Suprapubic skin (tissue), 4 donors: Measurements from ENCODE around the gene SELP.
"Not testable (repeated sequence)": the region's sequence is repeated elsewhere in the genome, so short reads cannot be mapped to it uniquely, and the experiment has no call there.

Experiments
- CTCF ChIP-seq, 2 donors: fragments of 200-600 bp in 1 of 2; fragments of 450-650 bp in 1 of 2; sonication (generic) in 1 of 2; IDR thresholded peaks; one replicate each; pipeline ENCODE4 v1.5.1; 2016 to 2019; ENCODE audit warnings: antibody characterized with exemption in 2 of 2, mild to moderate bottlenecking in 1 of 2, moderate library complexity in 1 of 2
- POLR2A ChIP-seq, 2 donors: fragments of 450-650 bp; IDR thresholded peaks; one replicate each; pipeline ENCODE4 v1.6.1; 2017; ENCODE audit warnings: antibody characterized with exemption in 2 of 2, mild to moderate bottlenecking in 2 of 2, moderate library complexity in 2 of 2
- POLR2AphosphoS5 ChIP-seq, 3 donors: sonication (generic); formaldehyde crosslinking; IDR thresholded peaks; one replicate each; pipeline ENCODE4 v1.6.1; 2017; ENCODE audit warnings: antibody characterized with exemption in 3 of 3

GRCh38 chr1:169667227-169667639, 37.3 kb upstream of the SELP start:
- not testable (repeated sequence) for TF ChIP-seq CTCF, POLR2AphosphoS5, POLR2A (IDR thresholded peaks at IDR 0.05)
